ENCODE data around the gene PARL. TPM values are rescaled to one million over a fixed set of nuclear protein-coding genes. Genes with fewer than 3 reads are reported as not detected.

PARL gene
- total RNA-seq, 1 experiment from 2014 or later: 73.7 TPM

DNA sequence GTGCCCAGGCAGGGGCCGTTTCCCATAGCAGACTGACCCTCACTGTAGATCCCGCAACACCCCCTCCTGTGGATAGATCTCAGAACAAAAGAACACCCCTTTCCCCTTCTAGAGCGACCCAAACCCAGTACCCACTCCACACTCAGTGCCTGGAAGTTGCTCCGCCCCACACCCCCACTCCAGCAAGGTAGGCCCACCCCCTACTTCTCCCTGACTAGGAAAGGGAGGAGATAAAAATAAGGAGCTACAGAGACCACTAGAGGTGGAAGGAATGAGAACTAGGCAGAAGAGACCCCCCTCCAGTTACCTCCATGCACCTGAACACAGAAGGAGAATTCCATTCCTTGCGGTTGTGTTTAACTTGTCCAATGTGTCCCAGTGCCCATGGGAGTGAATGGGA, 30.2 kb upstream of the PARL start:
- BruUV-seq (replicated peaks): no TSS peak
- TF ChIP-seq, protein P1, sequence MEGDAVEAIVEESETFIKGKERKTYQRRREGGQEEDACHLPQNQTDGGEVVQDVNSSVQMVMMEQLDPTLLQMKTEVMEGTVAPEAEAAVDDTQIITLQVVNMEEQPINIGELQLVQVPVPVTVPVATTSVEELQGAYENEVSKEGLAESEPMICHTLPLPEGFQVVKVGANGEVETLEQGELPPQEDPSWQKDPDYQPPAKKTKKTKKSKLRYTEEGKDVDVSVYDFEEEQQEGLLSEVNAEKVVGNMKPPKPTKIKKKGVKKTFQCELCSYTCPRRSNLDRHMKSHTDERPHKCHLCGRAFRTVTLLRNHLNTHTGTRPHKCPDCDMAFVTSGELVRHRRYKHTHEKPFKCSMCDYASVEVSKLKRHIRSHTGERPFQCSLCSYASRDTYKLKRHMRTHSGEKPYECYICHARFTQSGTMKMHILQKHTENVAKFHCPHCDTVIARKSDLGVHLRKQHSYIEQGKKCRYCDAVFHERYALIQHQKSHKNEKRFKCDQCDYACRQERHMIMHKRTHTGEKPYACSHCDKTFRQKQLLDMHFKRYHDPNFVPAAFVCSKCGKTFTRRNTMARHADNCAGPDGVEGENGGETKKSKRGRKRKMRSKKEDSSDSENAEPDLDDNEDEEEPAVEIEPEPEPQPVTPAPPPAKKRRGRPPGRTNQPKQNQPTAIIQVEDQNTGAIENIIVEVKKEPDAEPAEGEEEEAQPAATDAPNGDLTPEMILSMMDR (conservative IDR thresholded peaks at IDR 0.05; ENCODE audit: low read depth, low read length): no peak
- TF ChIP-seq EZH2 (IDR thresholded peaks at IDR 0.05; ENCODE audit: borderline replicate concordance, low read depth, low read length, poor library complexity, severe bottlenecking): no peak

DNA sequence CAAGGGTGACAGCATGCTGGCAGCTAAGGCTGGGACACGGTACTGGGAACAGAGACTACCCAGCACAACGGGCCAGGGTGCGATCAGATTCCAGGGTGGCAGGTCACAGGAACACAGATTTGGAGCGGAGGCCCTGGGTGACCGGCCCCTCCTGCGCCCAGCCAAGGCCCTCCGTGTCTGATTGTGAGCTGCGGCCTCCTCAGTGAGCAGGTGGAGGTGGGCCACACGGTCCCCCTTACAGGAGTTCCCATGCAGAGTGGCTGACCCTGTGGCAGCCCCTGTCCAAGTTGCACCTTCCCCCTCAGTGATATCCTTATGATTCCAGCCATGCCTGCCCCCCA, 28.9 kb upstream of the PARL start:
- POLR2A ChIA-PET (ENCODE audit: low non-redundant PET): no interaction called here
- Histone ChIP-seq H3K27ac (ENCODE audit: low read depth, low read length, poor library complexity, severe bottlenecking) (no peak overlapping the region), H3K4me3 (ENCODE audit: low read depth, low read length, poor library complexity, severe bottlenecking) (no peak overlapping the region), H3K36me3 (ENCODE audit: insufficient read depth, low read length, poor library complexity, severe bottlenecking) (no peaks in the 10 kb centered on the region), H3K9me3 (ENCODE audit: low read depth, low read length, poor library complexity, severe bottlenecking) (no peaks in the 10 kb centered on the region), H3K27me3 (replicated peaks; ENCODE audit: insufficient read depth, low read depth, low read length, poor library complexity) (no peaks in the 10 kb centered on the region), H3K4me1 (ENCODE audit: insufficient read depth, low read length, poor library complexity, severe bottlenecking) (no peaks in the 10 kb centered on the region)
- TF ChIP-seq EZH2 (IDR thresholded peaks at IDR 0.05; ENCODE audit: borderline replicate concordance, low read depth, low read length, poor library complexity, severe bottlenecking): no peak
- TF ChIP-seq, protein P1 (conservative IDR thresholded peaks at IDR 0.05; ENCODE audit: low read depth, low read length): no peak
- BruUV-seq (replicated peaks): no TSS peak
- DNase-seq (ENCODE audit: low spot score): no peak
- intact Hi-C loops (cut with micrococcal nuclease; ENCODE audit: unreplicated experiment): no loop called here
- CTCF ChIA-PET: no interaction called here

More for the DNA sequence above, 30.2 kb upstream of the PARL start:
- Histone ChIP-seq H3K4me1 (ENCODE audit: insufficient read depth, low read length, poor library complexity, severe bottlenecking) (no peaks in the 10 kb centered on the region), H3K36me3 (ENCODE audit: insufficient read depth, low read length, poor library complexity, severe bottlenecking) (no peaks in the 10 kb centered on the region), H3K9me3 (ENCODE audit: low read depth, low read length, poor library complexity, severe bottlenecking) (no peaks in the 10 kb centered on the region), H3K4me3 (ENCODE audit: low read depth, low read length, poor library complexity, severe bottlenecking) (no peak overlapping the region), H3K27me3 (replicated peaks; ENCODE audit: insufficient read depth, low read depth, low read length, poor library complexity) (no peaks in the 10 kb centered on the region), H3K27ac (ENCODE audit: low read depth, low read length, poor library complexity, severe bottlenecking) (no peak overlapping the region)
- DNase-seq (ENCODE audit: low spot score): no peak
- intact Hi-C loops (cut with micrococcal nuclease; ENCODE audit: unreplicated experiment): no loop called here
- CTCF ChIA-PET: no interaction called here
- POLR2A ChIA-PET (ENCODE audit: low non-redundant PET): no interaction called here

DNA sequence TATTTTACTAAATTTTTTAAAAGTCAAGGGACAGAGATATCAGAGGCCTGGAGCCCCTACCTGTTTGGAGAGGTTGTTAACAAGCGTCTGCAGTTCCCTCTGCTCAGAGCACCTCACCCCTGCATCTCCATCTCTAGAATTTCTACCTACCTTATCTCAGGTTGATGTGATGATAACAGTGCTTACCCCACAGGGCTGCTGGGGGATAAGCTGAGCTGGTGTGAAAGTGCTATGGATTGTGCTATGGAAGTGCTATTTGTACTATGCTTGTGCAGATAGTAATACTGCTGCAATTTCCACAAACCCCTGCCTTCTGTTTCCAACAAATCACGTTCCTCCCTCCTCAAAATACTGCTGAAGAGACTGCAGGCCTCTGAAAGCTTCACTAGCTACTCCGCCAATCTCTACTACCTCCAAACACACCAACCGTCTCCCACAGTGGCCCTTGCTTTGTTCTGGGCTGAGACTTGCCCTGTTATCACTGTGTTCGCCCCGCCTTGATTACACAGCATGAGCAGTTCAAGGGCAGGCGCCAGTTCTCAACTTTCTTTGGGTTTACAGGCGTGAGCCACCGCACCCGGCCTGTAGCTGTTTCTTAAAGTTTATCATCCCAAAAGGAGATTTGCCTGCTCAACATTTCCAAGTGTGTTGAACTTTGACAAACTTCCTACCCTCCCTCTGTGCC, 28.4 kb upstream of the PARL start:
- no peaks in the 10 kb centered on the region for H3K9me3 ChIP-seq (ENCODE audit: low read depth, low read length, poor library complexity, severe bottlenecking)
- no peak for DNase-seq (ENCODE audit: low spot score)
- no peaks in the 10 kb centered on the region for H3K4me1 ChIP-seq (ENCODE audit: insufficient read depth, low read length, poor library complexity, severe bottlenecking)
- no TSS peak for BruUV-seq (replicated peaks)
- no peaks in the 10 kb centered on the region for H3K36me3 ChIP-seq (ENCODE audit: insufficient read depth, low read length, poor library complexity, severe bottlenecking)
- intact Hi-C loops (cut with micrococcal nuclease; ENCODE audit: unreplicated experiment): no loop called here
- CTCF ChIA-PET: no interaction called here
- no peak overlapping the region for H3K4me3 ChIP-seq (ENCODE audit: low read depth, low read length, poor library complexity, severe bottlenecking)
- TF ChIP-seq, protein P1 (conservative IDR thresholded peaks at IDR 0.05; ENCODE audit: low read depth, low read length): no peak
- TF ChIP-seq EZH2 (IDR thresholded peaks at IDR 0.05; ENCODE audit: borderline replicate concordance, low read depth, low read length, poor library complexity, severe bottlenecking): no peak
- H3K27me3 ChIP-seq (replicated peaks; ENCODE audit: insufficient read depth, low read depth, low read length, poor library complexity): no peaks in the 10 kb centered on the region
- POLR2A ChIA-PET (ENCODE audit: low non-redundant PET): no interaction called here
- H3K27ac ChIP-seq (ENCODE audit: low read depth, low read length, poor library complexity, severe bottlenecking): no peak overlapping the region
